Smooth muscle cell (in vitro differentiated cells): ENCODE data around the gene METTL9. TPM values are rescaled to one million over a fixed set of nuclear protein-coding genes. Genes with fewer than 3 reads are reported as not detected.

Source experiments
- DNase-seq: peaks from one replicate; lab custom pipeline; 2025; ENCODE audit not compliant: unreplicated experiment; lab: John Stamatoyannopoulos, UW
- H2AFZ ChIP-seq: fragments of 200-600 bp; sonication (generic); 2 replicates; pipeline ENCODE4 v1.6.0; 2016; ENCODE audit warnings: antibody characterized with exemption, low read depth, mild to moderate bottlenecking
- H3F3A ChIP-seq: fragments of 200-600 bp; sonication (generic); 2 replicates; pipeline ENCODE4 v1.6.0; 2017; ENCODE audit warnings: antibody characterized with exemption, low read depth
- H3K27ac ChIP-seq: fragments of 200-600 bp; sonication (generic); 2 replicates; pipeline ENCODE4 v1.5.1; 2016; ENCODE audit warnings: low read depth, mild to moderate bottlenecking
- H3K27me3 ChIP-seq: fragments of 200-600 bp; sonication (generic); 2 replicates; pipeline ENCODE4 v1.6.1; 2016; ENCODE audit warnings: low read depth, mild to moderate bottlenecking
- H3K36me3 ChIP-seq: fragments of 200-600 bp; sonication (generic); 2 replicates; pipeline ENCODE4 v1.5.1; 2016; ENCODE audit warnings: low read depth
- H3K4me1 ChIP-seq: fragments of 200-600 bp; sonication (generic); 2 replicates; pipeline ENCODE4 v1.5.1; 2016; ENCODE audit warnings: low read depth
- H3K4me2 ChIP-seq: fragments of 200-600 bp; sonication (generic); 2 replicates; pipeline ENCODE4 v1.6.0; 2016; ENCODE audit warnings: mild to moderate bottlenecking
- H3K4me3 ChIP-seq: fragments of 200-600 bp; sonication (generic); 2 replicates; pipeline ENCODE4 v1.5.1; 2016; ENCODE audit warnings: mild to moderate bottlenecking
- H3K79me2 ChIP-seq: fragments of 200-600 bp; sonication (generic); 2 replicates; pipeline ENCODE4 v1.6.0; 2016; ENCODE audit warnings: low read depth, mild to moderate bottlenecking
- H3K9ac ChIP-seq: fragments of 200-600 bp; sonication (generic); 2 replicates; pipeline ENCODE4 v1.6.0; 2016; ENCODE audit warnings: low read depth
- H3K9me3 ChIP-seq: fragments of 200-600 bp; sonication (generic); replicated peaks from 2 replicates; pipeline ENCODE4 v1.5.1; 2016; ENCODE audit warnings: low read depth
- H4K20me1 ChIP-seq: fragments of 200-600 bp; sonication (generic); 2 replicates; pipeline ENCODE4 v1.6.0; 2016; ENCODE audit warnings: low read depth
- WGBS: methylation state at CpG from one replicate; pipeline ENCODE4 v1.1.7; 2016; ENCODE audit warnings: low lambda C conversion rate; 5-methylcytosine and 5-hydroxymethylcytosine counted together
- polyA plus RNA-seq: library from polyadenylated mRNA; unstranded; fragments of >200 nt; fragmentation: Nextera tagmentation; extraction: Ambion mirVana; gene quantifications from 2 replicates; pipeline ENCODE4 v1.2.1, GENCODE V29; 2016
- total RNA-seq: library from RNA; depleted of rRNA; stranded (reverse); fragments of >200 nt; gene quantifications from 2 replicates; pipeline ENCODE4 v1.2.3, GENCODE V29; 2014
- TF ChIP-seq, protein P1 (sequence below): fragments of 200-600 bp; sonication (generic); IDR thresholded peaks from 2 replicates; pipeline ENCODE4 v1.5.1; 2017; ENCODE audit warnings: borderline replicate concordance, mild to moderate bottlenecking, antibody characterized with exemption; ENCODE audit not compliant: insufficient read depth, poor library complexity, severe bottlenecking

The METTL9 gene
- total and polyA plus RNA-seq, 2 experiments from 2014 or later, result 97.5 to 157 TPM

DNA sequence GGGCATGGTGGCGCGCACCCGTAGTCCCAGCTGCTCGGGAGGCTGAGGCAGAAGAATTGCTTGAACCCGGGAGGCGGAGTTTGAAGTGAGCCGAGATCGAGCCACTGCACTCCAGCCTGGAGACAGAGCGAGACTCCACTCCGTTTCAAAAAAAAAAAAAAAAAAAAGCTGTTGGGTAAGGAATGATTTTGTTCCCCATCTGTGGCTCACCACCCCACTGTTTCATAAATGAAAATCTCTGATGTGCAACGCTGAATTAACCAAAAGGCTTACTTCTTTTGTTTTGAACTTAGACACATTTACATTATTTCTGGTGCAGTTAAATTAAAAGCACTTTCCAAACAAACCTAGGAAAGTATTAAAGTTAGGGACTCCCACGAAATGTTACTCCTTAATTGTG lies 1.2 kb upstream of the METTL9 start:
- Histone ChIP-seq H3K27ac (peak overlapping the region; percentile 89), H3K4me1 (peaks cover 16% of the 10 kb centered on the region), H3K79me2 (peaks cover 34% of the 10 kb centered on the region), H3K27me3 (no peaks in the 10 kb centered on the region), H4K20me1 (peaks cover 30% of the 10 kb centered on the region), H2AFZ (peak overlapping the region; percentile 98), H3K36me3 (no peaks in the 10 kb centered on the region), H3K9ac (peak overlapping the region; percentile 91), H3K4me3 (peak overlapping the region; percentile 98), H3K9me3 (no peaks in the 10 kb centered on the region), H3K4me2 (peak overlapping the region; percentile 99), H3F3A (peaks cover 4% of the 10 kb centered on the region)
- TF ChIP-seq, protein P1, sequence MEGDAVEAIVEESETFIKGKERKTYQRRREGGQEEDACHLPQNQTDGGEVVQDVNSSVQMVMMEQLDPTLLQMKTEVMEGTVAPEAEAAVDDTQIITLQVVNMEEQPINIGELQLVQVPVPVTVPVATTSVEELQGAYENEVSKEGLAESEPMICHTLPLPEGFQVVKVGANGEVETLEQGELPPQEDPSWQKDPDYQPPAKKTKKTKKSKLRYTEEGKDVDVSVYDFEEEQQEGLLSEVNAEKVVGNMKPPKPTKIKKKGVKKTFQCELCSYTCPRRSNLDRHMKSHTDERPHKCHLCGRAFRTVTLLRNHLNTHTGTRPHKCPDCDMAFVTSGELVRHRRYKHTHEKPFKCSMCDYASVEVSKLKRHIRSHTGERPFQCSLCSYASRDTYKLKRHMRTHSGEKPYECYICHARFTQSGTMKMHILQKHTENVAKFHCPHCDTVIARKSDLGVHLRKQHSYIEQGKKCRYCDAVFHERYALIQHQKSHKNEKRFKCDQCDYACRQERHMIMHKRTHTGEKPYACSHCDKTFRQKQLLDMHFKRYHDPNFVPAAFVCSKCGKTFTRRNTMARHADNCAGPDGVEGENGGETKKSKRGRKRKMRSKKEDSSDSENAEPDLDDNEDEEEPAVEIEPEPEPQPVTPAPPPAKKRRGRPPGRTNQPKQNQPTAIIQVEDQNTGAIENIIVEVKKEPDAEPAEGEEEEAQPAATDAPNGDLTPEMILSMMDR, result no peak
- 92% methylated on average over 11 of the region's 12 CpGs for WGBS
- no peak for DNase-seq

DNA sequence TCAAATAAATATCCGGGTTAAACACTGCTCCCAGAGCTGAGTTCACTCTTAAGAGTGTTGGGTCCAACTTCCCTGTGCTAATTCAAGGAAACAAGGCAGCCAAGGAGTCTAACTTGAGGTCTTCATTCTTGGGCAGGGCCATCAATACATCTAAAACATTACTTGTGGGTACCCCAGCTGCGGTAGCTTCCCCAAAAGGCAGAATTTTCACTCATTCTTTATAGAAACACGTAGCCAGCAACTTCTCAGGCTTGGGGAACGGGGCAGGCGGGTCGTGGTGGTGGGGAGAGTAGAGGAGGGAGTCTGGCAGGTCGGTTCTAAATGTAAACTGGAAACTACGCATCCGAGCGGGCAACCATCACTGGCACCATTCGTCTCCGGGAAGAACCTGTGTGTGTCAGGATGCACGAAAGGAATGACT lies 666 bp upstream of the METTL9 start:
- H3K27me3 ChIP-seq, result no peaks in the 10 kb centered on the region
- H3K79me2 ChIP-seq, result peaks cover 39% of the 10 kb centered on the region
- H3K27ac ChIP-seq, result peak overlapping the region; percentile 89
- H3F3A ChIP-seq, result peaks cover 4% of the 10 kb centered on the region
- H3K4me3 ChIP-seq, result peak overlapping the region; percentile 98
- peak overlapping the region; percentile 99 for H3K4me2 ChIP-seq
- DNase-seq, result no peak
- peaks cover 16% of the 10 kb centered on the region for H3K4me1 ChIP-seq
- H3K9me3 ChIP-seq, result no peaks in the 10 kb centered on the region
- TF ChIP-seq, protein P1, result no peak
- 6% methylated on average over 13 of the region's 13 CpGs for WGBS
- H3K36me3 ChIP-seq, result no peaks in the 10 kb centered on the region
- H2AFZ ChIP-seq, result peak overlapping the region; percentile 98
- H3K9ac ChIP-seq, result peak overlapping the region; percentile 91
- H4K20me1 ChIP-seq, result peaks cover 35% of the 10 kb centered on the region

DNA sequence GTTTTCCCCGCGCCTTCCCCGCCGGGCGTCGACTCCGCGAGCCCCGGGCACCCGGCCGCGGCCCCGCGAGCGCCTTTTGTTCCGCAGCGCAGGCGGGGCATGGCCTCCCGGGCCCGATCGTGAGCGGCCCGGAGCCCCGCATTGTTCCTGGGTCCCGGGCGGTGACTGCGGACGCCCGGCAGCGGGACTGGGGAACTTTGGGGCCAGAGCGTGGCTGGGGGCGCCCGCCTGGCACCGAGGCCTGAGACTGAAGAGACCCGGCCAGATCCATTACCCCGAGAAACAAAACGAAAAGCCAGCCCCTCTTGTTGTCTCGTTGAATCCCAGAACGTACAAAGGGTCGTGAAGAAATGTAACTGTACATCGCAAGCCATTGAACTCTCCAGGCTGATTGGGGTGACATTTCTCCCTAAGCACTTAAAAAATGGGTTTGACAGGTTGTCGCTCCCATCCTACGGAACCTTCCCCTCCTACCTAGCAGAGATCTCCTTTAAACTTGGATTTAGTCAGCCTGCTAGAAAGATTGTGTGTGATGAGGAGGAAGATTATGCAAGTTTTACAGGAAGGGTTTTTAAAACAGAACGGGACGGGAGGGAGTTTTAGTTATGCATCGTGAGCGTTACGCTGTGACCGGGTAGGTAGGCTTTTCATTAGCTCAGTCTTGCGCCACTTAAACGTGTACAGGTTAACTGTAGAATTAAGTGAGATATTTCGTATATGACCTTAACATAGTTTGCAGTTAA lies 825 bp downstream of the METTL9 start:
- WGBS, result 2% methylated on average over 51 of the region's 52 CpGs
- H3K9me3 ChIP-seq, result no peaks in the 10 kb centered on the region

More for the DNA sequence above, 825 bp downstream of the METTL9 start:
- DNase-seq, result no peak
- Histone ChIP-seq H3K27me3 (no peaks in the 10 kb centered on the region), H3K36me3 (no peaks in the 10 kb centered on the region), H3K4me1 (peaks cover 16% of the 10 kb centered on the region), H3F3A (peaks cover 4% of the 10 kb centered on the region), H3K79me2 (peaks cover 54% of the 10 kb centered on the region), H2AFZ (peak overlapping the region; percentile 98), H3K9ac (peak overlapping the region; percentile 91), H3K4me2 (peak overlapping the region; percentile 99), H4K20me1 (peaks cover 50% of the 10 kb centered on the region), H3K4me3 (peak overlapping the region; percentile 98), H3K27ac (peak overlapping the region; percentile 89)
- TF ChIP-seq, protein P1, result no peak
